ENCODE data around the gene ZNF541. TPM values are rescaled to one million over a fixed set of nuclear protein-coding genes. Genes with fewer than 3 reads are reported as not detected.

Gene ZNF541
- total and polyA plus RNA-seq, 2 donors (not counting 3 experiments of a cell fraction or from before 2014, with no cell fraction given) = 0.03 to 0.13 TPM

DNA sequence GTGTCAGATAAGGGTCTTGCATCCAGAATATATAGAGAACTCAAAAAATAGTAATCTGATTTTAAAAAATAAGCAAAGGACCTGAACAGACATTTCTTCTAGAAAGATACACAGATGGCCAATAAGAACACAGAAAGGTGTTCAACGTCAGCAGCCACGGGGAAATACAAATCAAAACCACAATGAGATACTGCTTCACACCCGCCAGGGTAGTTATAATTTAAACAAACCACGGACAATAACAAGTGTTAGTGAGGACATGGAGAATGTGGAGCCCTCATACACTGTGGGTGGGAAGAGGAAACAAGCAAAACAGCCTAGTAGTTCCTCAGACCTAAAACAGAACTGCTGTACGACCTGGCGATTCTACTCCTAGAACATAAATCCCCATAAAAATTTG, 31.4 kb downstream of the ZNF541 start:
- BruUV-seq (replicated peaks) = no TSS peak
- Histone ChIP-seq H3K27ac (ENCODE audit: insufficient read depth, low read depth, low read length) (no peak overlapping the region), H3K9me3 (replicated peaks; ENCODE audit: control insufficient read depth, insufficient read depth, low read length) (no peaks in the 10 kb centered on the region), H2AFZ (ENCODE audit: low read depth, low read length) (no peak overlapping the region), H4K20me1 (replicated peaks; ENCODE audit: control insufficient read depth, extremely low read depth, insufficient read depth, low read length) (no peaks in the 10 kb centered on the region), H3K4me1 (ENCODE audit: control insufficient read depth, extremely low read depth, insufficient read depth, low read length) (peaks cover 2% of the 10 kb centered on the region), H3K36me3 (ENCODE audit: control insufficient read depth in 2 of 2, extremely low read depth in 1 of 2, insufficient read depth in 2 of 2, low read length in 2 of 2) (no peaks in the 10 kb centered on the region), H3K4me2 (ENCODE audit: insufficient read depth, low read length) (no peak overlapping the region), H3K4me3 (replicated peaks in 1 of 3; ENCODE audit: insufficient read depth in 1 of 3, low read depth in 1 of 3, low read length in 3 of 3) (no peak overlapping the region), H3K27me3 (ENCODE audit: control insufficient read depth in 2 of 2, insufficient read depth in 2 of 2, low read length in 2 of 2) (peaks cover 11 to 15% of the 10 kb centered on the region in 2 experiments), H3K79me2 (ENCODE audit: control insufficient read depth, insufficient read depth, low read length) (no peaks in the 10 kb centered on the region), H3K9ac (replicated peaks; ENCODE audit: extremely low read depth, insufficient read depth, low read length) (no peak overlapping the region), H3K9me1 (replicated peaks; ENCODE audit: control insufficient read depth, extremely low read depth, insufficient read depth, low read length) (no peaks in the 10 kb centered on the region)
- CTCF ChIA-PET = no interaction called here
- FAIRE-seq (no peak), DNase-seq (ENCODE audit: low read depth, low spot score) (no peak)
- POLR2A ChIA-PET = no interaction called here
- dilution Hi-C loops (cut with MboI; ENCODE audit: extremely low pct_ligation_motif_present, low sequenced_read_pairs) (no loop called here), intact Hi-C loops (cut with micrococcal nuclease) (no loop called here)
- no peak for TF ChIP-seq POLR2A (IDR thresholded peaks at IDR 0.05; ENCODE audit: low read depth, low read length)
- no peak for TF ChIP-seq CTCF (IDR thresholded peaks at IDR 0.05; ENCODE audit: extremely low read depth in 1 of 2, insufficient read depth in 1 of 2, low read depth in 1 of 2, low read length in 2 of 2)
- TF ChIP-seq MYC (IDR thresholded peaks at IDR 0.05; ENCODE audit: low read depth, low read length) = no peak
- no peak for TF ChIP-seq EZH2 (IDR thresholded peaks at IDR 0.05; ENCODE audit: borderline replicate concordance, low read depth, low read length, severe bottlenecking)
- TF ChIP-seq POLR2AphosphoS5 (IDR thresholded peaks at IDR 0.05; ENCODE audit: insufficient read depth, low read depth, low read length) = no peak
- no peak for TF ChIP-seq MAX (IDR thresholded peaks at IDR 0.05; ENCODE audit: insufficient read depth, insufficient read length)
- TF ChIP-seq GATA2 (IDR thresholded peaks at IDR 0.05; ENCODE audit: insufficient read depth, insufficient read length, low read depth, low read length) = no peak
- no peak for TF ChIP-seq JUN (IDR thresholded peaks at IDR 0.05; ENCODE audit: borderline replicate concordance, insufficient read depth, insufficient read length, low read depth)
- TF ChIP-seq FOS (IDR thresholded peaks at IDR 0.05; ENCODE audit: borderline replicate concordance, insufficient read depth, low read length) = no peak
